ENCODE measurements around the gene INPP4A.

GRCh38 chr2:98607741-98608115 lies 163.1 kb downstream of the INPP4A start:
- no peak for TF ChIP-seq CTCF (IDR thresholded peaks at IDR 0.05)
- no peak for TF ChIP-seq HOXA7 (CRISPR knock-in tag; IDR thresholded peaks at IDR 0.05)
- no peak for TF ChIP-seq SMC3 (IDR thresholded peaks at IDR 0.05)
- no peak for TF ChIP-seq REST (IDR thresholded peaks at IDR 0.05)
- TF ChIP-seq NPAS2 (CRISPR knock-in tag; IDR thresholded peaks at IDR 0.05; ENCODE audit: borderline replicate concordance) = no peak
- no peak for TF ChIP-seq HDAC2 (IDR thresholded peaks at IDR 0.05)
- TF ChIP-seq RAD21 (conservative IDR thresholded peaks at IDR 0.05 in 1 of 2, IDR thresholded peaks at IDR 0.05 in 1 of 2) = no peak
- TF ChIP-seq PBX3 (IDR thresholded peaks at IDR 0.05) = no peak
- TF ChIP-seq PHF8 (IDR thresholded peaks at IDR 0.05; ENCODE audit: borderline replicate concordance, low read depth) = no peak
- TF ChIP-seq BCL3 (IDR thresholded peaks at IDR 0.05) = no peak
- TF ChIP-seq RNF2 (IDR thresholded peaks at IDR 0.05; ENCODE audit: borderline replicate concordance, low read depth) = no peak
